H54 (cell line): Measurements from ENCODE around the gene THPO.

ENCODE experiments used
- DNase-seq: peaks from one replicate; pipeline ENCODE4 v3.0.0; 2011; ENCODE audit warnings: low spot score, mixed read lengths; ENCODE audit not compliant: insufficient read length
- FAIRE-seq: peaks from 3 replicates; lab custom pipeline; 2011; peaks lifted over from hg19 to GRCh38; lab: Jason Lieb, UNC
- POLR2A ChIP-seq: IDR thresholded peaks from 2 replicates; pipeline ENCODE4 v1.6.1; 2011; ENCODE audit warnings: low read depth, mild to moderate bottlenecking, low read length

The THPO gene

DNA sequence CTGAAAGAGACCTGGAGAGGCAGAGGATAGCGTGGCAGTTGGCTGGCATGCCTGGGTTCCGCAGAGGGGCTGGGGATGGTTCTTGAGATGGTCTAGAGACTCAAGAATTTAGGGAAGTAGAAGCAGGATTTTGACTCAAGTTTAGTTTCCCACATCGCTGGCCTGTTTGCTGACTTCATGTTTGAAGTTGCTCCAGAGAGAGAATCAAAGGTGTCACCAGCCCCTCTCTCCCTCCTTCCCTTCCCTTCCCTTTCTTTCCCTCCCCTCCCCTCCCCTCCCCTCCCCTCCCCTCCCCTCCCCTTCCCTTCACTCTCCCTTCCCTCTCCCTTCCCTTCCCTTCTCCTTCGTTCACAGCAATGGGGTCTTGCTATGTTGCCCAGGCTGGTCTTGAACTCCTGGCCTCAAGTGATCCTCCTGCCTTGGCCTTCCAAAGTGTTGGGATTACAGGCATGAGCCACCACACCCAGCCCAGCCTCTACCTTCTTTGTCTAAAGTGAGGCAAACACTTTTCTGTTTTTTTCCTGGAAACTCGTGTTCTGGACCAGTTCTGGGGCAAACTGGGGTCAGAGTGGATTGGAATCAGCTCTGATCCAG is 12.0 kb upstream of the THPO start:
- DNase-seq (no peak), FAIRE-seq (no peak)
- TF ChIP-seq POLR2A: no peak

DNA sequence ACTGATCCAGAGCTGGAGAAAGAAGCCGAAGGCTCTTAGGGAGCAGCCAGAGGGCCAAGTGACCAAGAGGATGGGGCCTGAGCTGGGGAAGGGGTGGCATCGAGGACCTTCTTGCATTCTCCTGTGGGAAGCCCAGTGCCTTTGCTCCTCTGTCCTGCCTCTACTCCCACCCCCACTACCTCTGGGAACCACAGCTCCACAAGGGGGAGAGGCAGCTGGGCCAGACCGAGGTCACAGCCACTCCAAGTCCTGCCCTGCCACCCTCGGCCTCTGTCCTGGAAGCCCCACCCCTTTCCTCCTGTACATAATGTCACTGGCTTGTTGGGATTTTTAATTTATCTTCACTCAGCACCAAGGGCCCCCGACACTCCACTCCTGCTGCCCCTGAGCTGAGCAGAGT is 11.4 kb upstream of the THPO start:
- FAIRE-seq (no peak), DNase-seq (no peak)
- TF ChIP-seq POLR2A: no peak

DNA sequence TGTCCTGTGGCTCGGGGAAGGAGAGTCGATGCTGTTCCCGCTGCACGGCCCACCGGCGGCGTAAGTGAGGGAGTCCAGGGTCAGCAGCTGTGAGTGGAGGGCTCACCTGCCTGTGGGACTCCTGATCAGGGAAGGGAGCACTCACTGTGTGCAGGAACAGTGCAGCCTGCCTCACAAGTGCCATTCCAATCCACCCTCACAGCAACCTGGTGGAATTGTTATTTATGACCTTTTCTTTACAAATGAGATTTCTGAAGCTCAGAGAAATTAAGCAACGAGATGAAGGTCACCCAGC is 10.9 kb upstream of the THPO start:
- TF ChIP-seq POLR2A: no peak
- FAIRE-seq (no peak), DNase-seq (no peak)

DNA sequence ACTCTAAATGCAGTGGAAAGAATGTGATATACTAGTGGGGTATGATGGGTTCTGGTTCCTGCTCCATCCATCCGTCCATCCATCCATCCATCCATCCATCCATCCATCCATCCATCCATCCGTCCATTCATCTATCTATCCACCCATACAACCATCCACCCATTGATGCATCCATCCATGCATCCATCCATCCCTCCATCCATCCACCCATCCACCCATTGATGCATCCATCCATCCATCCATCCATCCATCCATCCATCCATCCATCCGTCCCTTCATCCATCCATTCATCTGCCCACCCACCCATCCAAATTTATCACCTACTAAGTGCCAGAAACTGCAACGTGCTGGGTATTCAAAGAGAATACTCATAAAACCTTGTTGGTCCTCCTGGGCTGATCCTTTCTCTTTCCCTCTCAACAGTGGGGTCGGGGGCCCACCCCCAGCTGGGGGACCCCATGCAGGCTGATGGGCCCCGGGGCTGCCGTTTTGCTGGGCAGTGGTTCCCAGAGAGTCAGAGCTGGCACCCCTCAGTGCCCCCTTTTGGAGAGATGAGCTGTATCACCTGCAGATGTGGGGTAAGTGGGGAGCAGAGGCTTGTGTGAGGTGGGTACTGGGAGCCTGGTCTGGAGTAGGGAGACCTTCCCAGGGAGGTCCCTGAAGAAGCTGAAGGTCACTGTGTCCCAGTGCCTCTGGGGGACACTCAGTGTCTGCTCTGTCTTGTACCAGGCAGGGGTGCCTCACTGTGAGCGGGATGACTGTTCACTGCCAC is 10.3 kb upstream of the THPO start:
- no peak for FAIRE-seq
- TF ChIP-seq POLR2A: no peak
- no peak for DNase-seq

DNA sequence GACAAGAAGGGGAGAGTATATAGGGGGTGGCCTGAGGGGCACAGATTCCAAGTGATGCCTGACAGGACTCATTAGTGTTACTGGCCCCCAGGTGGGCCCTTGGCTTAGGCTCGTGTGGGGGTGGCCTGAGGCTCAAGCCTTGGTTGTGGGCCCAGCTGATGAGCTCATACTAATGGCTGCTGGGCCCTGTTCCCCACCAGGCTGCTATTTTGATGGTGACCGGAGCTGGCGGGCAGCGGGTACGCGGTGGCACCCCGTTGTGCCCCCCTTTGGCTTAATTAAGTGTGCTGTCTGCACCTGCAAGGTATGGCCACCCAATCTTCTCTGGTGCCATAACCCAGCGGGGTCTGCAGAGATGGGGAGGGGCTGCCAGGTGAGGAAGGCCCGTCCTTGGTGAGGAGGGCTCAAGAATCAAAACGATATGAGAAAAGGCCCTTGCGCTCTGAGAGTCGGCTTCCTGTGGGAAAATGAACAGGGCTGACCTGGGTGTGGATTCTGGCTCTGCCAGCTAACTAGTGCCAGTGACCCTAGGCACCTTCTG is 9.2 kb upstream of the THPO start:
- no peak for FAIRE-seq
- DNase-seq: no peak
- no peak for TF ChIP-seq POLR2A

DNA sequence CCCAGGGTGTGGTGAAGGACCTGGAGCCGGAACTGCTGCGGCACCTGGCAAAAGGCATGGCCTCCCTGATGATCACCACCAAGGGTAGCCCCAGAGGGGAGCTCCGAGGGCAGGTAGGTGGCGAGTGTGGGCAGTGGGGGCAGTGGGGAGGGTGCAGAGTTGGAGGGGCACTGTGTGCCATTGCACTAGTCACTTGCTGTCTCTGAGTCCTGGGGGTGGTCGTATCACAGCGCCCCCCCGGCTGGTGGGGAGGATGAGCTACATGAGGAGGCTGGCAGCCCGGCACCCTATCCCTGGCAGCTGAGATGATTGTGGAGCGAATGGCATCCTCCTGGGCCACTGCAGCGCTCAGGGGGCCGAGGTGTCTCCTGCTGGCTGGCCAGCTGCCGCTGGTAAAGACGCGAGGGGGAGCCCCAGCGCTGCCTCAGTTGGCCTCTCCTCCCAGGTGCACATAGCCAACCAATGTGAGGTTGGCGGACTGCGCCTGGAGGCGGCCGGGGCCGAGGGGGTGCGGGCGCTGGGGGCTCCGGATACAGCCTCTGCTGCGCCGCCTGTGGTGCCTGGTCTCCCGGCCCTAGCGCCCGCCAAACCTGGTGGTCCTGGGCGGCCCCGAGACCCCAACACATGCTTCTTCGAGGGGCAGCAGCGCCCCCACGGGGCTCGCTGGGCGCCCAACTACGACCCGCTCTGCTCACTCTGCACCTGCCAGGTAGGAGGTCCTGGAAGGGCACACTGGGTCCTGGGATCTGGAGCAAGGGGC is 8.2 kb upstream of the THPO start:
- TF ChIP-seq POLR2A: no peak
- FAIRE-seq (no peak), DNase-seq (no peak)

DNA sequence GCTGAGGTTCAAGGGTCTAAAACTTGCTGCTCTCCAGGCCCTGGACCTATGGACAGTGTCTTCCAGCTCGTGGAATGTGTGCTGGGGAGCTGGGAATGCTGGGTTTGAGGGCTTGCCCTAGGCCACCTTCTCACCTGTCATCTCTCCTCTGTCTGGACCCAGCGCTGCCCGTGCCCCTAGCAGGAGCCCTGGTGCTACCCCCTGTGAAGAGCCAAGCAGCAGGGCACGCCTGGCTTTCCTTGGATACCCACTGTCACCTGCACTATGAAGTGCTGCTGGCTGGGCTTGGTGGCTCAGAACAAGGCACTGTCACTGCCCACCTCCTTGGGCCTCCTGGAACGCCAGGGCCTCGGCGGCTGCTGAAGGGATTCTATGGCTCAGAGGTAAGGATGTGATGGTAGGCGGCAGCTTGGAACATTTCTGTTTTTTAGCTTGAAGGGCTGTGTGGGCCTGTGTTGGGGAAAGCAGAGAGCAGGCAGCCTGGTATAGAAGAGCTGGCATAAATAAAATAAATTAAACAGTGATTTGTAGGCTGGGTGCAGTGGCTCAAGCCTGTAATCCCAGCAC is 6.9 kb upstream of the THPO start:
- TF ChIP-seq POLR2A: no peak
- no peak for DNase-seq
- FAIRE-seq: no peak

DNA sequence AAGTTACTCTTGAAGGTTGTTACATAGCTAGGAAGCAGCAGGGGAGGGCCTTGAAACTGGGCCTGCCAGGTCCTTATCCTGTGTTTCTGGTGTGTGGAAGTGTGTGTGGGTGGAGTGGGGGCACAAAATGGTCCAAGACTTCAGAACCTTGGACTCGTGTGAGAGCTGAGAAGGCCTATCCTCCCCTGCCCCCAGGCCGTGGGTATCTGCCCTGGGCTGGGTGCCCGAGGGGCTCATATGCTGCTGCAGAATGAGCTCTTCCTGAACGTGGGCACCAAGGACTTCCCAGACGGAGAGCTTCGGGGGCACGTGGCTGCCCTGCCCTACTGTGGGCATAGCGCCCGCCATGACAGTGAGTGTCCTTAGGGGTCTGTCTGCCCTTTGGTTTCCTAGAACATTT is 6.3 kb upstream of the THPO start:
- DNase-seq (no peak), FAIRE-seq (no peak)
- no peak for TF ChIP-seq POLR2A

DNA sequence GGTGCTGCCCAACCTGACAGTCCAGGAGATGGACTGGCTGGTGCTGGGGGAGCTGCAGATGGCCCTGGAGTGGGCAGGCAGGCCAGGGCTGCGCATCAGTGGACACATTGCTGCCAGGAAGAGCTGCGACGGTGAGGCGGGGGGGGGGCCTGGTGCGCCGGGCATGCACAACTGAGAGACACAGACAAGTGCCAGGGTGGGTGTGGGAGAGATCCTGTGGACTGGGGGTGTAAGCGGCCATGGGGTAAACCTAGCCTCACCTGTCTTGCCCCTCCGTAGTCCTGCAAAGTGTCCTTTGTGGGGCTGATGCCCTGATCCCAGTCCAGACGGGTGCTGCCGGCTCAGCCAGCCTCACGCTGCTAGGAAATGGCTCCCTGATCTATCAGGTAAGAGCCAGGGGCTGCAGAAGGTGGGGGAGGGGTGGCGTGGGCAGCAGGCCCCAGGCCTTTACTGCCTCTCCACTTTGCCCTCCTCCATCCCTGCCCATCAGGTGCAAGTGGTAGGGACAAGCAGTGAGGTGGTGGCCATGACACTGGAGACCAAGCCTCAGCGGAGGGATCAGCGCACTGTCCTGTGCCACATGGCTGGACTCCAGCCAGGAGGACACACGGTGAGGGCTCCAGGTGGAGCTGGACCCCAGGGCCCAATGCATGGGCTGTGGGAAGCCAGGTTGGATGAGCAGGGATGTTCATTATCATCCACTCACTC is 5.2 kb upstream of the THPO start:
- TF ChIP-seq POLR2A: no peak
- FAIRE-seq: no peak
- DNase-seq: no peak

DNA sequence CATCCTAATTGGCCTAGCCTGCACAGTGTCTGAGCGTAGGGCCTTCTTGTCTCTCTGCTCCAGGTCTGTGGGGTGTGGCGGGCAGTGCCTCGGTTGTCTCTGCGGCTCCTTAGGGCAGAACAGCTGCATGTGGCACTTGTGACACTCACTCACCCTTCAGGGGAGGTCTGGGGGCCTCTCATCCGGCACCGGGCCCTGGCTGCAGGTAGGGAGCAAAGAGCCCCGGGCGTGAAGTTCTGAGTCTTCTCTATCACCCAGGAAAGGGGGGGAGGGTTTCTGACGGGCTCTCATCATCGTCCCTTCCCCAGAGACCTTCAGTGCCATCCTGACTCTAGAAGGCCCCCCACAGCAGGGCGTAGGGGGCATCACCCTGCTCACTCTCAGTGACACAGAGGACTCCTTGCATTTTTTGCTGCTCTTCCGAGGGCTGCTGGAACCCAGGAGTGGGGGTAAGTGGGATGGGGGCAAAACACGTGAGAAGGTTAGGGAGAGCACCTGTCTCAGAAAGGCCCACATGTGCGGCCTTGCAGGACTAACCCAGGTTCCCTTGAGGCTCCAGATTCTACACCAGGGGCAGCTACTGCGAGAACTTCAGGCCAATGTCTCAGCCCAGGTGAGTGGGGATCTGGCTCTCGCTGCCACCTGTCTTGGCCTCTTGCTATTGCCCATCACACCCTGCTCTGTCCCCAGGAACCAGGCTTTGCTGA is 4.5 kb upstream of the THPO start:
- DNase-seq (no peak), FAIRE-seq (no peak)
- TF ChIP-seq POLR2A: no peak

DNA sequence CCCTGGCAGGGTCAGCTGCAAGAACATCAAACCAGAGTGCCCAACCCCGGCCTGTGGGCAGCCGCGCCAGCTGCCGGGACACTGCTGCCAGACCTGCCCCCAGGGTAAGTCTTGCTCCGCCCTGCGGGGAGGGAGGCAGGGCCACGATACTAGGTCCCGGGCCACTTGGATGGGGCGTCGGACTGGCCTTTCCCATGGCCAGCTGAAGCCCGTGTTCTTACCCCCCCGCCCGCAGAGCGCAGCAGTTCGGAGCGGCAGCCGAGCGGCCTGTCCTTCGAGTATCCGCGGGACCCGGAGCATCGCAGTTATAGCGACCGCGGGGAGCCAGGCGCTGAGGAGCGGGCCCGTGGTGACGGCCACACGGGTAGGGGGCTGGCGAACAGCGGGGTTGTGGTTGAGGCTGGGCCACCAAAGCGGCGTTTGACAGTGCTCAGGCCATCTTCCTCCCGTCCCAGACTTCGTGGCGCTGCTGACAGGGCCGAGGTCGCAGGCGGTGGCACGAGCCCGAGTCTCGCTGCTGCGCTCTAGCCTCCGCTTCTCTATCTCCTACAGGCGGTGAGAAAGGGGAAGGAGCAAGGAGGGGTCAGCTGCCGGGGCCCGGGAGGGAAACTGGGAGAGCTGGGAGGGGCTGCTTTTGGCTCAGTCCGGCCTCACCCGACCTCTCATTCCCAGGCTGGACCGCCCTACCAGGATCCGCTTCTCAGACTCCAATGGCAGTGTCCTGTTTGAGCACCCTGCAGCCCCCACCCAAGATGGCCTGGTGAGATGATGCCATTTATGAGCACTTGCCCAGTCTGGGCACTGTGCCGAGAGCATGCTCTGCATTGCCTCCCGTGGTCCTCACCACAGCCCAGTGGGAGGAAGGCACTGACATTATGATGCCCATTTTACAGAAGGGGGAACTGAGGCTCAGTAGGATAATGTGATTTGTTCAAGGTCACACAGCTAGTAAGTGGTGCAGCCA is 3.5 kb upstream of the THPO start:
- no peak for FAIRE-seq
- TF ChIP-seq POLR2A: no peak
- DNase-seq: no peak

DNA sequence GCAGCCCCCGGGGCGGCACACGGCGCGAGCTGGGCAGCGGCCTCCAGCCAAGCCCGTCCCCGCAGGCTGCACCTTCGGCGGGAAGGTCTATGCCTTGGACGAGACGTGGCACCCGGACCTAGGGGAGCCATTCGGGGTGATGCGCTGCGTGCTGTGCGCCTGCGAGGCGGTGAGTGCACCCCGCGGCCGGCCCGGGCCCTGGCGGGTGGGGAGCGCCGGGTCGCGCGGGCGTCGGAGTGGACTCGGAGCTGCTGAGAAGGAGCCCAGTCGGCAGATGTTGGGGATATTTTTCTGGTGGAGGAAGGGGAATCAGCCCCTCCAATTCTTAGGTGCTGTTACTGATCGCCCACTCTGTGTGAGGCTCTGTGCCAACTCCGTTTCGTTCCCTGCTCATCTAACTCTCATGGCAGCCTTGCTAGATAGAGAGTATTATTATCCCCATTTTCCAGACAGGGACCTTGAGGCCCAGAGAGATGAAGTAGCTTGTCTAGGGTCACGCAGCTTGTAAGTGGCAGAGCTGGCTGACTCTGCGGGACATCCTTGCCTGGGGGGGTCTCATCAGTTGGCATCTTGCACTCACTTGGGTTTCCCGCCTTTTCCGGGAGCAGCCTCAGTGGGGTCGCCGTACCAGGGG is 2.7 kb upstream of the THPO start:
- TF ChIP-seq POLR2A: no peak
- no peak for FAIRE-seq
- DNase-seq: no peak
